ENCODE data around the gene PTGER2. TPM values are rescaled to one million over a fixed set of nuclear protein-coding genes. Genes with fewer than 3 reads are reported as not detected.

The PTGER2 gene
- total and polyA plus RNA-seq, 10 of the 15 experiments (the other 5 are each of a cell fraction or from before 2014, with no cell fraction given), result 0.03 to 1.6 (median 0.33) TPM

DNA sequence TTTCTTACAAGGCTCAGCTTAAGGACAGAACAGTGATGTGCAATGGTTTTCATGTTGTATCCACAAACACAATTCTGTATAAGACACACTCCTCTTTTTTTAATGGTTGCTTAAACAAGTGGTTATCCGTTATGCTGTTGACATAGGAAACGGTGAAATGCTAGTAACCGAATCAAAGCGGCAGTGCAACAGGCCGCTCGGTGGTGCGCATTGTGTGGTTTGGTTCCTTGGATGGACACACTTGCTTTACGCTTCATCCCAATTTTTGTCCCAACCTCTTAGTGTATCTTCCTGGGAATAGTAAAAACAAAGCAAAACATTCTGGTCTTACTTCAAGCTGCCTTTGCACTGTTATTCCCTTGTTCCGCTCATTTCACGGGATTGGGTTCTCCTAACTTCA is 650 bp upstream of the PTGER2 start:
- no peak overlapping the region for H3K27ac ChIP-seq (ENCODE audit: control insufficient read depth, insufficient read depth)
- no TSS peak for BruUV-seq (replicated peaks)
- H3K79me2 ChIP-seq (ENCODE audit: control insufficient read depth, insufficient read depth, low read length), result no peaks in the 10 kb centered on the region
- in situ Hi-C loops (cut with MboI), result no loop called here
- DNase-seq (ENCODE audit: low read depth, low spot score) (no peak), FAIRE-seq (no peak), ATAC-seq (no peak)
- intact Hi-C loops (cut with micrococcal nuclease; ENCODE audit: unreplicated experiment), result no loop called here
- no peak overlapping the region for H2AFZ ChIP-seq (ENCODE audit: control insufficient read depth, low read depth, low read length)
- no peak overlapping the region for H3K9ac ChIP-seq (ENCODE audit: control insufficient read depth, insufficient read depth, low read length)
- H3K9me3 ChIP-seq (replicated peaks; ENCODE audit: control insufficient read depth, insufficient read depth, low read length), result peaks cover 7% of the 10 kb centered on the region; the same call in 2 of the 3 replicates
- peaks cover 13 to 25% of the 10 kb centered on the region in 2 experiments for H3K27me3 ChIP-seq (replicated peaks in 1 of 2; ENCODE audit: control insufficient read depth in 2 of 2, insufficient read depth in 2 of 2, low read length in 1 of 2)
- peaks cover 27% of the 10 kb centered on the region for H3K4me1 ChIP-seq (ENCODE audit: control insufficient read depth, insufficient read depth, low read length)
- RAD21 ChIA-PET (ENCODE audit: unreplicated experiment), result no interaction called here
- SMC1A ChIA-PET (ENCODE audit: uncharacterized antibody, unreplicated experiment), result no interaction called here
- H3K4me3 ChIP-seq, result no peak overlapping the region
- WGBS (ENCODE audit: insufficient coverage, insufficient replicate concordance, low lambda C conversion rate, missing lambda C conversion rate), result 58% methylated on average over 10 of the region's 10 CpGs
- H4K20me1 ChIP-seq (ENCODE audit: control insufficient read depth, insufficient read depth), result no peaks in the 10 kb centered on the region
- CTCF ChIA-PET, result no interaction called here
- H3K4me2 ChIP-seq (ENCODE audit: control insufficient read depth, insufficient read depth), result peak overlapping the region; percentile 89
- POLR2A ChIA-PET, result no interaction called here
- H3K36me3 ChIP-seq (ENCODE audit: control insufficient read depth in 2 of 2, insufficient read depth in 2 of 2, low read length in 1 of 2), result no peaks in the 10 kb centered on the region
- no peak for TF ChIP-seq CREB1 (IDR thresholded peaks at IDR 0.05; ENCODE audit: low read depth)
- TF ChIP-seq SMAD1 (IDR thresholded peaks at IDR 0.05; ENCODE audit: low read depth, partially characterized antibody), result no peak
- TF ChIP-seq TBL1XR1 (IDR thresholded peaks at IDR 0.05; ENCODE audit: low read depth, low read length), result no peak
- TF ChIP-seq PAX8 (IDR thresholded peaks at IDR 0.05), result no peak
- TF ChIP-seq EP300 (IDR thresholded peaks at IDR 0.05; ENCODE audit: borderline replicate concordance in 1 of 2, control insufficient read depth in 1 of 2, low read depth in 2 of 2, low read length in 2 of 2), result no peak
- TF ChIP-seq RELA (IDR thresholded peaks at IDR 0.05; ENCODE audit: borderline replicate concordance, partially characterized antibody), result no peak
- no peak for TF ChIP-seq RBBP5 (conservative IDR thresholded peaks at IDR 0.05)
- no peak for TF ChIP-seq EGR1 (IDR thresholded peaks at IDR 0.05; ENCODE audit: borderline replicate concordance in 1 of 2, low read depth in 2 of 2, low read length in 2 of 2)
- no peak for TF ChIP-seq STAT3 (IDR thresholded peaks at IDR 0.05; ENCODE audit: low read depth, low read length)
- no peak for TF ChIP-seq GABPA (IDR thresholded peaks at IDR 0.05; ENCODE audit: low read depth)
